Testis (tissue), 3 donors: ENCODE results near the gene BCL6B. TPM values are rescaled to one million over a fixed set of nuclear protein-coding genes. Genes with fewer than 3 reads are reported as not detected.

Experiments used
- DNase-seq: peaks from one replicate; pipeline ENCODE4 v3.0.0-alpha.2; 2019
- H3K27ac ChIP-seq, 2 donors: fragments of 200-600 bp; sonication (generic); one replicate each; pipeline ENCODE4 v1.5.1; 2019
- H3K27me3 ChIP-seq: fragments of 200-600 bp; sonication (generic); one replicate; pipeline ENCODE4 v1.5.1; 2019
- H3K36me3 ChIP-seq: fragments of 200-600 bp; sonication (generic); one replicate; pipeline ENCODE4 v1.5.1; 2017; ENCODE audit warnings: low read depth; ENCODE audit errors: missing control alignments
- H3K4me1 ChIP-seq: fragments of 200-600 bp; sonication (generic); one replicate; pipeline ENCODE4 v1.5.1; 2019
- H3K4me3 ChIP-seq, 2 donors: fragments of 200-600 bp; sonication (generic); one replicate each; pipeline ENCODE4 v1.5.1; 2017 to 2019
- H3K9me3 ChIP-seq: fragments of 200-600 bp; sonication (generic); one replicate; pipeline ENCODE4 v1.5.1; 2017
- CTCF ChIP-seq, 3 experiments: fragments of 450-650 bp in 2 of 3; fragments of 200-600 bp in 1 of 3; sonication (generic) in 1 of 3; IDR thresholded peaks; one replicate each; pipeline ENCODE4 v1.5.1; 2016 to 2019; ENCODE audit warnings: antibody characterized with exemption in 3 of 3, mild to moderate bottlenecking in 2 of 3, moderate library complexity in 1 of 3
- POLR2A ChIP-seq: fragments of 450-650 bp; IDR thresholded peaks from one replicate; pipeline ENCODE4 v1.6.1; 2017; ENCODE audit warnings: antibody characterized with exemption, mild to moderate bottlenecking, moderate library complexity
- WGBS, 2 donors: methylation state at CpG; one replicate each; pipeline ENCODE4 v1.1.5; 2018; 5-methylcytosine and 5-hydroxymethylcytosine counted together
- intact Hi-C: fragments of 100-400 bp; cut with DNase I; formaldehyde crosslinking; loops from one replicate; pipeline ENCODE4 v1.15.1; 2023; ENCODE audit warnings: low total_unique reads
- polyA plus RNA-seq: library from polyadenylated mRNA; stranded (reverse); fragments of 350-450 nt; fragmentation: Illumina TruSeq; extraction: RNeasy Lipid Tissue Mini Kit (QIAGEN cat#74804); gene quantifications from one replicate; pipeline ENCODE4 v1.2.3, GENCODE V29; 2014; ENCODE audit warnings: low read depth, low replicate concordance; ENCODE audit not compliant: insufficient read depth
- total RNA-seq, 2 donors: library from RNA; depleted of rRNA; stranded (reverse); fragments of >200 nt; gene quantifications; one replicate each; pipeline ENCODE4 v1.2.3, GENCODE V29; 2016

BCL6B gene
- total and polyA plus RNA-seq, 3 donors from 2014 or later, result 2.5 to 4.6 (median 3.5) TPM

- intact Hi-C loops, result no loop called here
- TF ChIP-seq POLR2A, result no peak
- TF ChIP-seq CTCF (IDR thresholded peaks at IDR 0.05), result no peak
- DNase-seq, result no peak
- Histone ChIP-seq H3K27ac (peak overlapping the region; percentile 29 to 82), H3K36me3 (no peaks in the 10 kb centered on the region), H3K9me3 (no peaks in the 10 kb centered on the region), H3K27me3 (no peaks in the 10 kb centered on the region), H3K4me1 (peaks cover 14% of the 10 kb centered on the region), H3K4me3 (peak overlapping the region; percentile 53 to 65)
- 5 to 6% methylated on average over 7 of the region's 7 CpGs for WGBS, 2 donors
Measured at GRCh38 chr17:7034955-7035590, 12.2 kb downstream of the BCL6B start.

GRCh38 chr17:7035591-7036368, 12.9 kb downstream of the BCL6B start, which contains the start of gene SLC16A13:
Gene SLC16A13 (plus strand): TSS chr17:7036015. CDS start chr17:7036383, 368 bp downstream.
- no peaks in the 10 kb centered on the region for H3K9me3 ChIP-seq
- H3K4me1 ChIP-seq, result peaks cover 14% of the 10 kb centered on the region
- H3K4me3 ChIP-seq, result peak within 1 kb of the TSS; percentile 53 to 65
- no peaks in the 10 kb centered on the region for H3K27me3 ChIP-seq
- intact Hi-C loops, result no loop called here
- H3K27ac ChIP-seq, result peak within 1 kb of the TSS; percentile 29 to 82
- DNase-seq, result peak; percentile 98
- no peak for TF ChIP-seq CTCF (IDR thresholded peaks at IDR 0.05)
- no peak for TF ChIP-seq POLR2A
- WGBS, 2 donors, result 0 to 1% methylated on average over 17 to 38 of the region's 52 CpGs
- no peaks in the 10 kb centered on the region for H3K36me3 ChIP-seq

- no peak for DNase-seq
Measured at GRCh38 chr17:7038025-7038862, 15.4 kb downstream of the BCL6B start.

GRCh38 chr17:7039832-7040231, 17.0 kb downstream of the BCL6B start:
- Histone ChIP-seq H3K27ac (no peak overlapping the region), H3K4me3 (no peak overlapping the region), H3K4me1 (peaks cover 30% of the 10 kb centered on the region), H3K9me3 (no peaks in the 10 kb centered on the region), H3K27me3 (no peaks in the 10 kb centered on the region), H3K36me3 (no peaks in the 10 kb centered on the region)
- WGBS, 2 donors, result 90% methylated on average over 5 of the region's 5 CpGs
- intact Hi-C loops, result no loop called here
- TF ChIP-seq CTCF (IDR thresholded peaks at IDR 0.05) (no peak), POLR2A (no peak)
- no peak for DNase-seq

More at GRCh38 chr17:7038025-7038862, 15.4 kb downstream of the BCL6B start:
- intact Hi-C loops, result no loop called here
- 77 to 84% methylated on average over 18 to 19 of the region's 19 CpGs for WGBS, 2 donors
- H3K4me1 ChIP-seq, result peaks cover 25% of the 10 kb centered on the region
- TF ChIP-seq CTCF (IDR thresholded peaks at IDR 0.05), result no peak
- no peak for TF ChIP-seq POLR2A
- H3K9me3 ChIP-seq, result no peaks in the 10 kb centered on the region
- H3K36me3 ChIP-seq, result no peaks in the 10 kb centered on the region
- no peak overlapping the region for H3K4me3 ChIP-seq
- no peaks in the 10 kb centered on the region for H3K27me3 ChIP-seq
- no peak overlapping the region for H3K27ac ChIP-seq
